NCI-H2107 treated with DMSO at 0.1 percent for 48 hours (cell line): ENCODE measurements around the gene ASB2.

Experiments used
- DNase-seq: peaks from one replicate; lab custom pipeline; 2025; ENCODE audit not compliant: unreplicated experiment; lab: John Stamatoyannopoulos, UW

ASB2 gene

DNA sequence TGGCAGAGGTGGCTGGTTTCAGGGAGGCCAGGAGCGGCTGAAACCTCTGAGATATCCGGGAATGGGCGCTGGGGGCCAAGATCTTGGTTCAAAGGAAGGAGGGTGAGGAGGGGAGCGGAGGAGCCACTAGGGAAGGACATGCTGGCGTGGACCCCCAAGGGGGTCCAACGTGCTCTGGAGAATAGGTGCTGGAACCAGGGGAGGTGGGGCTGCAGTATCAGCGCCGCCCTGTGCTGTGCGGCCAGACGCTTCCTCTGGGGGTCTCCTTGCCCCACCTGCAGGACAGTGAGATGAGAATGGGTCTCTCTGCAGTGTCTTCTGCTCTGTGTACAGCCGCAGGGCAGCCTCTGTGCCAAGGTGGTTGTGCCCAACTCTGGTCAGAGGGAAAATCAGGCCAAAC, 46.7 kb downstream of the ASB2 start:
- DNase-seq, result no peak

DNA sequence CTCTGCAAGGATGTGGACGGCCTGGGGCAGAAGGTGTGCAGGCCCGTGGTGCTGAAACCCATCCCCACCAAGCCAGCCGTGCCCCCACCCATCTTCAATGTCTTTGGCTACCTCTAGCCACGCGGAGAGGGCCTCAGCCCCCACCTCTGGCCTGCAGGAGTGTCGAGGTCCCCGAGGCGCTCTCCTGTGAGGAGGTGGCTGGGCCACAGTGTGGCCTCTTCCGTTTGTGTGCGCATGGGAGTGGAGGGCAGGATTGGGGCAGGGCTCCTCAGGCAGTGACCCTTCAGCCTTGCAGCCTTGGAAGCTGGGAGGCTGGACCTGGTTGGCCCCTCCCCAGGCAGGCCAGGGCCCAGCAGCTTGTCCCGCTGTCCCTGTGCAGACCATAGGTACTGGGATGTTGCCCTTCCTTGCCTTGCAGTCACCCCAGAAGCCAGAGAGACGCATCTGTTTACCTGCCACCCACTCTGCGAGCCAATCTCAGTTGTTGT, 47.3 kb downstream of the ASB2 start:
- no peak for DNase-seq

DNA sequence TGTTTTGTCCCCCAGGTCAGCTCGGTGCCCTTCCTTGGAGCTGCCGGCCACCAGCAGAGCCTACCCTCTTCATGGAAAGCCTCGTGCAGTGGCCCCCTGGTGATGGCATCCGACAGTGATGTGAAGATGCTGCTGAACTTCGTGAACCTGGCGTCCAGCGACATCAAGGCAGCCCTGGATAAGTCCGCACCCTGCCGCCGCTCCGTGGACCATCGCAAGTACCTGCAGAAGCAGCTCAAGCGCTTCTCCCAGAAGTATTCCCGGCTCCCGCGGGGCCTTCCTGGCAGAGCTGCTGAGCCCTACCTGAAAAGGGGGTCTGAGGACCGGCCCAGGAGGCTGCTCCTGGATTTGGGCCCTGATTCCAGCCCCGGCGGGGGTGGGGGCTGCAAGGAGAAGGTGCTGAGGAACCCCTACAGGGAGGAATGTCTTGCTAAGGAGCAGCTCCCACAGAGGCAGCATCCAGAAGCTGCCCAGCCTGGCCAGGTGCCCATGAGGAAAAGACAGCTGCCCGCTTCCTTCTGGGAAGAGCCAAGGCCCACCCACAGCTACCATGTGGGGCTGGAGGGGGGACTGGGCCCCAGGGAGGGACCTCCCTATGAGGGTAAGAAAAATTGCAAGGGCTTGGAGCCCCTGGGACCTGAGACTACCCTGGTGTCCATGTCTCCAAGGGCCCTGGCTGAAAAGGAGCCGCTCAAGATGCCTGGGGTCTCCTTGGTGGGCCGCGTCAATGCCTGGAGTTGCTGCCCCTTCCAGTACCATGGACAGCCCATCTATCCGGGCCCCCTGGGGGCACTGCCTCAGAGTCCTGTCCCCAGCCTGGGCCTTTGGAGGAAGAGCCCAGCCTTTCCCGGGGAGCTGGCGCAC, 48.0 kb downstream of the ASB2 start:
- no peak for DNase-seq

DNA sequence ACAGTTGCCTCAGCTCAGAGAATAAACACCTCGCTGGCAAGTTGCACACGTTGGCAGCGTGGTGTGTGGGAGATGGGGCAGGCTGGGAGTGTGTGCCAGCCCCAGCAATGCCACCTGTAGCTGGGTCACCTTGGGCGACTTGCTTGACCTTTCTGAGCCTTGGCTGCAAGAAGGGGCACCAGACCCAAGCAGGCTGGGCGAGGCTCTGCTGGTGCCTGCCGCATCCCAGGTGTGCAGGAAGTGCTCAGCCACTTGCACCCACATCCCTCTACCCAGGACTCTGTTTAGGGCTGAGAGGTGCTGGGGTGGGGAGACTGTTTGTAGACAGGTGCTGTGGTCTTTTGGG, 48.6 kb downstream of the ASB2 start:
- DNase-seq, result no peak

DNA sequence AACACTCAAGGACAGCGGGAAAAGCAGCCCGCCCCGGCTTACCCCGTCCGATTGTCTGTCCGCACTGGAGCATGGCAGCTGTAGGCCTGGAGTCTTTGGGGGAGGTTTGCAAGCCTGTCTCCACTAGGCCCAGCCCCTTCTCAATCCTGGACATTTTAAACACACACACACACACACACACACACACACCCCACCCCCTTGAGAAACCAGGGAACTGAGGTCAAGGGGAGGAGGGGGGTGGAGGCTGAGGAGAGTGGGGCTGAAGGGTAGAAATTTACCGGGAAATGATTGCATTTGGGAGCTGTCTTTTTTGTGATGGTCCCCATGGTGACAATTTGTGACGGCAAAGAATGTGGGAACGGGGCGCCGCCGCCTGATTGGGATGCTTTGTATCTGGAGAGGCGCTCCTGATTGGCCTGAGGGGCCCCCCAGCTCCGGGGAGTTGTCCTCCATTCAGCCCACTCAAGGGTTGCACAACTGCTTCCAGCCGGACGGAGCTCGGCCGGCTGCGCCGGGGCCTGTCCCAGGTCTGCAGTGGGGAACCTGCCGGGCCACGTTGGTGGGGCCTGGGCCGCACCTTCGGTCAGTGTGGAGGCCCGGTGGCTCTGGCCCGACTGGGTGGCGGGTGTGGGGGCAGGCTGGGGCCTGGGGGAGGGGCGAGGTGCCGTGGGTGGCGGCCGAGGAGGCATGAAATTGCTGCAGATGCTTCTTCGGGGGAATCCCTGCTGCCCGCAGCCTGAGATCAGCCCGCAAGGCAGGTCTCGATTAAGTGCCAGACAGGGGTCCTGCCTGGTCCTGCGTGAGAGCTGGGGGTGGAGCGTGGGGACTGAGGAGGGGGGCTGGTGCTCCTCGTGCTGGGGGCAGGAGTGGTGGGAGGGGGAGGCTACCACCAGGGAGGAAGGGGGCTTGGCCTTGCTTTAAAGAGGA, 49.2 kb downstream of the ASB2 start, which contains the start of gene FAM181A:
TSS of gene FAM181A (plus strand) at position 472 of the 927 bp plus-strand sequence. CDS start 942 bp downstream, outside the sequence.
- DNase-seq, result no peak

DNA sequence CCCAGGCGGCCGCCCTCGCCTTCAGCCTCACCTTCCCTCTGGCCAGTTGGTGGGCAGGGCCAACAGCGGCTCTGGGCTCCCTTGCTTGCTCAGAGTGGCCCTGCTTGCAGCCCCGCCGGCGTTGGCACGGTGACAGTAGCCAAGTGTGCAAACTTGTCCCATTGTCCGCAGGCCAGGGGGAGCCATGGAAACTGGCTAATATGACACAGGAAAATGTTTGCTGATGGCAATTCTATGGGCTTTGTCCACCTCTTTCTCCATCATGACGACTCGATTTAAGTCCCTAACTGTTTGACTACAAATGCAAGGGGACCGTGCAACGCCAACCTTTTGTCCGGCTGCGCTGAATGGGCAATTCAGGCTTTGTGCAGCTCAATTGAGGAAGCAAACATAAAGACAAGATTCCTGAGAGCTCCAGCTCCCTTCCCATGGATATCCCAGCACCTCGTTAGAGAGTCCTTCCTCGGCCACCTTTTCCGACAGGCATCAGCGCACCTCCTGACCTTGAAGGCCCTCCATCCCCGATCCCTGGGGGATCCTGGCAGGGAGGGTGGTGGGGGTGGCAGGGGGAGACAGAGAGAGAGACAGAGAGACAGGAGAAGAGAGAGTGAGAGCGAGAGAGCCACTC, 50.0 kb downstream of the ASB2 start:
- DNase-seq, result no peak

DNA sequence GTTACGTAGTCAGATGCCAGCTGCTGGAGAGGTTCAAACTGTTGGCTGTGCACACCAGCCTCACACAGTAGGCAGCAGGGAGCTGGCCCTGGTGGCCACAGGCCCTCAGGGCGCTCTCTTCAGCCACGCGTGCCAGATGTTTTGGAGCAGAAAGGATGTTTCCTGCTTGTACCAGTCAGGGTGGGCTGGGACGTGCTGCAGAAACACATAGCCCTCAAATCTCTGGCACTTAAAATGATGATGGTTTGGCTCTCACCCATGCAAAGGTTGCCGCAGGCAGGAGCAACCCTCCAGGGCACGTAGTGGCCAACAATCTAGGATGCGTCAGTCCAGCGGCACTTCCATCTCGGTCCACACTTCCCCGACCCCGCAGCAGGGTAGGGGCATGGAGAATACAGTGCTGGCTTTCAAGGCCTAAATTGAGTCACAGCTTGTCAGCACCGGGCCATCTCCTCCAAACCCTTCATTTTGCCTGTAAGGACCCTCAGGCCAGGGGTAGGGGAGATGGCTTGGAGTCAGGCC, 50.9 kb downstream of the ASB2 start:
- DNase-seq, result no peak

DNA sequence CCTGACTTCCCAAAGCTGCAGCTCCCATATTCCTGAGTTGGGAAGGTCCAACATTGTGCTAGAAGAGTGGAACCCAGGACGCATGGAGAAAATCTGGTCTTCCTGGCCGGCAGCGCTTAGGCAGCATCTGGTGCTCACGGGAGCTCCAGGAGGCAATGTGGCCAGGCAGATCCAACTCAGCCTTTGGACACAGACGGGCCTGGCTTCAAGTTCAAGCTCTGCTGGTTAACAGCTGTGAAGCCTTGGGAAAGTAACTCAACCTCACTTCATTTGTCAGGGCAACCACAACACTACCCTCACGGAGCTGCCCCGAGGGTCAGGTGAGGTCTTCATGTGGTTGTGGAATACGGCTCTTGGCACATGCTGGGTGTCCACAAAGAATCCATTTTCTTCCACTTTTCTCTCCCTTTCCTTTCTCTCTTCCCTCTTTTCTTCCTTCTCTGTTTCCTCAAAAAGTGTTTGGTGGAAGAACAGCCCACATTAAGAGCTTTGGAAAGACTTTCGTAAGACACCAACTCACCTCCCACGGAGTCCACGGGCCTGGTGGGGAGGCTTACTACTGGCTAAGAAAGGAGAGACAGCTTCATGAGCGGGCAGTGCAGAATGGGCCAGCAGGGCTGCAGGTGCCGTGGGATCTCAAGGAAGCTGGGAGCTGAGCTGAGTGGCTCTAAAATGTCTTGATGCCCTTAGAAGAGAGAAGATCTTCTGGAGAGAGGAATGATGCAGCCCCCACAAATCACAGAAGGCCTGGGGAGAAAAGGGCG, 51.6 kb downstream of the ASB2 start:
- DNase-seq, result no peak

DNA sequence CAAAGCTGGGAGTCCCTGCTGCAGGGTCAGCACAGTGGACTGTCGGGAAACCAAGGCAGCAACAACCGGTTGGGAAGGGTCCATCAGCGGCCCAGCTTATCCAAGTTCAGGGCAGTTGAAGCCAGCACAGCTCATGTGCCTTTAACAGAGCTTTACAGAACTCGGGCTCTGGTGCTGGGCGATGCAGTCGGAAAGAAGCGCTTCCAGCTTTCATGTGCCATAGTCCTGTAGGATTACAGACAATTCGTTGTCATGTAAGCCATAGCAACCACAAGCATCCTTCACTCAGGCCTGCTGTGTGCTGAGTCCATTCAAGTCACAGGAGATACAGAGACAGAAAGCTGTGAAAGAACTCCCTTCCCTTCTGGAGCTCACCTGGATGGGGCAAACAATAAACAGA, 52.7 kb downstream of the ASB2 start:
- DNase-seq, result no peak

DNA sequence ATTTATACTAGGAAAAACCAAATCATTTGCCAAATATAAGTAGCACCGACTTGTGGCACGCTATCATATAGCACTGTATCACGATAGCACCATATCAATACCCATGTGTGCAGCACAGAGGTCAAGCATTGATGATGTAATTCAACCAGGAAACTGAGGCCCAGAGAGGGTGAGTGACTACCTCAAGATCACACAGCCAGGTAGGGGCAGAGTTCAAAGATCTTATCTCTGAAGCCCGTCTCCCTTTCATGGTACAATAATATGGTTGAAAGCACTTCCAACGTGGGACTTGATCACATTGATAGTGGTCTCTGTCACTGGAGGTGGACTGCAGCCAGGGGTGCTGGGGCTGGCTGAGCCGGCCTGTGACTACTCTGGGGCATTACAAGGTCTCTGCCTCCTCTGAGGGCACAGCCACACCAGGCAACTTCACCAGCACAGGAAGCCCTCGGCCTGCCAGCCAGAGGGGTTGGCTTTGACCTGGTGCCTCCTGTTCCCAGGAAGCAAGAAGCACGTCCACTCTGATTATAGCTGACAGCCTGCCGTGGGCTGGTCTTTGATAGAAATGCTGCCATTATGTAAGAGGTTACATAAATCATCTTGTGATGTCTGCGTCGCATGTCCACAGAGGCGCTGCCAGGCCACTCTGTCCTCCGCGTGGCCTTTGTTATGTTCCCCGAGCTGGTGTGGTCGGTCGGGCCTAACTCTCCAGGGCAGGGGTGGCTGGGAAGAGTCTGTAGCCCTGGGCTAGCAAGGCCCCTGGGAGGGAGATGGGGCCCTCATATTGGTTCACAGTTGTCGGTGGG, 55.2 kb downstream of the ASB2 start:
- DNase-seq, result no peak

DNA sequence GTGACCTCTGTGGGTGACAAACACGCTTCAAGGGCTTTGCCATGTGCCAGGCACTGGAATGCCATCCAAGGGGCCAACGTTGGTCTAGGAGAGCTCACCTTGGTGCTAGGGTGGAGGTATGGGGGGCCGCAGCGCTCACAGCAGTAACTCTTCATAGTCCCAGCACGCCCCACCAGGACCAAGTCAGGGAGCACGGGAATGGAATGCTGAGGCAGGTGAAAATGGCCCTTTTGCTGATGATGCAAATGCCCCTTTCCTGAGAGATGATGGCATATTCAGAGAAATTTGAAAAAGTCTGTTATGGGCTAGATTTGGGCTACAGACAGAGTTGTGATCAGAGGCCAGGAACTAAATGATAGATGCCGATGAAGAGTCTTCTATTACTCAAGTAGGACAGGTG, 59.2 kb downstream of the ASB2 start:
- no peak for DNase-seq

DNA sequence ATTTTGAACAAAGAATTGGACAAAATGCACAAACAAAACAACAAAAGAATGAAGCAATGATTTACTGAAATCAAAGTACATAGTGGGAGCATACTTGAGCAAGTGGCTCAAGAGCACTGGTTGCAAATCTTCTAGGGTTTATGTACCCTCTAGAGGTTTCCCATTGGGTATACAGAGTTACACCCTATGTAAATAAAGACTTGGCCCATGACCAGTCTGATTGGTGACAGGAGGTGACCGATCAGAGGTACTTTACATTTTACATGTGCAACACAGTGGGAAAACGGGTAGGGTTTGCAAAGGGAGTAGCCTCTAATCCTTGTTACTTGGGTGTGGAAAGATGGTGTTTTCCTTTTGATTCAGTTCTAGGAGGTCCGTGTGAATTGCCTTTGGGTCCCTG, 59.9 kb downstream of the ASB2 start:
- no peak for DNase-seq

DNA sequence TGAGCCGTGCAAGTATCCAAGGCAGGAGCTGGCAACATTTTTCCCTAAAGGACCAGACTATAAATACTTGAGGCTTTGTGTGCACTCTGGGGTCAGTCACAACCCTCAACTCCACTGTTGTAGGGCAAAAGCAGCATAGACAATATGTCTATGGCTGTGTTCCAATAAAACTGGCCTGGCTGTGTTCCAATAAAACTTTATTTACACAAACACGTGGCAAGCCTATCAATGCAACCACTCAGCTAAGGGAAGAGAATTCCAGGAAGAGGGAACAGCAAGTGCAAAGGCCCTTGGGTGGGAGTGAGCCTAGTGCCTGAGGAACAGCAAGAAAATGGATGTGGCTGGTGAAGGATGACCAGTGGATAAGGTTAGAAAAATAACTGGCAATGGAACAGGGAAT, 60.6 kb downstream of the ASB2 start:
- no peak for DNase-seq

DNA sequence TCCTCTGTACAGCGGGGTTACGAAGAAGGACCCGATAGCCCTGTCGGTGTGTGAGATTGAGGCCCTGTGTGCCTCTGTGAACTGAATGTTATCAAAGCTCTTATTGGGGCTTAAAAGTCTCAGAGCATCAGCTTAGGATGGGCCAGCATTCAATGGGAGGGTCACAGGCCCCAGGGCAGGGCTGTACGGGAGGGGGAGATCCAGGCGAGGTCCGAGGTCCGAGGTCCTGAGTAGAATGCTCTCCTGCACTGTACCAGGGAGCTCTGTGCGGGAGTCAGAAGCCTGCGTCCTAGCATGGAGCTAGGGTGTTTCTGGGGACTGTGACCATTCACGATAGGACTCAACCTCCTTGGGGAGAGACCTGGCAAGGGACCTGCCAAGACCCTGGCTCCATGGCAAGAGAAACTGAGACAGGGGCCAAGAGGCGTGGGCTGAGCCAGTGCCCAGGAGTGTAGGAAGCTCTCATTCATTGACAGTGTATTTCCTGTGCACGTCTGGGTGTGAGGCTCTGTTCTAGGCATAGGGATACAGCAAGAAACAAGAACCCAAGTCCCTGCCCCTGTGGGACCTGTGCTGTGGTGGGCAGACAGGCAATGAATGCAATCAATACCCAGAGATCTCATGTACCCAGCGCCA, 61.2 kb downstream of the ASB2 start:
- DNase-seq, result no peak

DNA sequence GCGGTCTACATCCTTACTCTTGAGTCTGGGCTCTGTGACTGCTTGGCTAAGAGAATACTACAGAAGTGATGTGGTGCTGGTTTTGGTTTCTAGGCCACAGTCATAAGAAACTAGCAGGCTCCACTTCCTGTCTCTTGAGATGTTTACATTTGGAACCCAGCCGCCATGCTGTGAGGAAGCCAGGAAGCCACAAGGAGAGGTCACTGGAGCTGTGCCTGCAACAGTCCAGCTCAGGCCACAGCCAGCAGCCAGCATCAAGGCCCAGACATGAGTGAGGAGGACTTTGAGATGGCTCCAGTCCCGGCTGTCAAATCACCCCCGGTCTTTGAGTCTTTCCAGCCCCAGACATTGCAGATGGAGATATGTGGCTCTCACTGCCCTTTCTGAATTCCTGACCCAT, 62.1 kb downstream of the ASB2 start:
- no peak for DNase-seq

DNA sequence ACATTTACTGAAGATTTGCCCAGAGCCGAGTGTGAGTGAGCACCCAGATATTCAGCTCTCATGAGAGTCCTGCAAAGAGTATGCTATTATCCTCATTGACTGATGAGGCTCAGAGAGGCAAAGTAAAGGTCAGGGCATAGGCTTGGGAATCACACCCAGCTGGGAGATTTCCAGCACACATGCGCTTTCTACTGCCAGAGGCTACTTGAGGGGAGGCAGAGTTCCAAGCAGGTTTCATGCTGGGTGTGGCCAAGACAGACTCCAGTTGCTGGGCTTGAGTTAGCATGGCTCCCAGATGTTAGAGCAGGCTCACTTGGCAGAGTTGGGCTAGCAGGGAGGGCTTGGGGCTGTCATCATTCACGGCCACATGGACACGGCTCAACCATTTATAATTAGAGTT, 63.6 kb downstream of the ASB2 start:
- DNase-seq, result no peak

DNA sequence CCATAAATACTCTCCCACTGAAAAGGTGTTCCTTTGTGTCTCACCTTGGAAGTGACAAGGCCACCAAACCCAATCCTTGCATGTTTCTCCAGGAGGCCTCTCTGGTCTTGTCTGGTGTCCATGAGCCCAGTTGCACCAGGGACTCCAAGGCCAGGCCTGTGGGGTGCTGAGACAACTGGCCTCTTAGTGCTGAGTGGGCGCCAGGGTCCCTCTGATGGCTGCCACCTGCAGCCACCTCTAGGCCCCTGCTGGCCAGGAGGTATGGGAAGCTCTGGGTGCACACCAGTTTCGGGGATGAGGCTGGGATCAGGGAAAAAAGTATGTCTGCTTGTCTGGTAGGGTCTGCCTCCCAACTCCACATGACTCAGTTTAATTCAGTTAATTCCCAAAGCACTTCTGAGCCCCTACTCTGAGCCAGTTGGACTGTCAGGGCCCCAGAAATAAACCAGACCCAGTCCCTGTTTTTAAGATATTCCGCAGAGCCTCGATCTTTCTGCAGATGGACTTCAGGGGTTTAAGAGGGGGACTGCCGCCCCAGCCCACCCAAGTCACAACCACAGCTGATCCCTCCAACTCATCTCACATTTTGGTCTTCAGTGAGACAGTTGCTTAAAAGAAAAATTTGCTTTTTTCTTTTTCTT, 64.3 kb downstream of the ASB2 start:
- DNase-seq, result no peak

DNA sequence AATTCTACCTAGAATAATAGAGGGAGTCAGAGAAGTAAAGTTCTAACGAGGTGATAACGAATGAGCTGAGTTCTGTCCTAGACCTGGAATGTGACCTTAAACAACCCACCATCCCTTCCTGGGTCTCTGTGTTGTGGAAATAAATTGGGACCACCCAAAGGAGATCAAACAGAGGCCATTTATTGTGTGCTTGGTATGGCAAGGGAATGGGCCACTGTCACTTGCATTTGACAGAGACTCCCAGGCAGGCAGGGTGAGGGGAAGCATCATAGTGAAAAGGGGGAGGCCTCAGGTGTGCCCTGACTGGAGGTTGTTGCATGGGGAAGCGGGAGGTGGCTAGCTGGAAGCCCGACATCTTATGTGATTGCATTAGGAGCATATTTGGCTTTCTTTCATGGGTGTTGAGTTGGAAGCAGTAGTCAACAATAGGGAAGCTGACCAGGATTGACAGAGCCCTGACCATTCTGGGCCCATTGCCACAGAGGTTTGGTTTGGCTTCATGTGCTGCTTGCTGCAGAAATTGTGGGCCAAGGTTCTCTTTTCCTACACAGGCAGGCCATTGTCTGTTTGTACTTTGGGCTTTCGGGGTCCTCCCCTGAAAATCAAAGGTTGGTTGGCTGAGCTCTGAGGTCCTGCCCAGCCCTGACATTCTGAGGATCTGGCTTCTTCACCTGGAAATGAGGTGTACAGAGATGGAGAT, 66.8 kb downstream of the ASB2 start:
- DNase-seq, result no peak
